ENCODE data around the gene MYBBP1A. TPM values are rescaled to one million over a fixed set of nuclear protein-coding genes. Genes with fewer than 3 reads are reported as not detected.

MYBBP1A gene
- polyA plus RNA-seq, 3 donors = 4.2 to 22.3 (median 5.3) TPM

DNA sequence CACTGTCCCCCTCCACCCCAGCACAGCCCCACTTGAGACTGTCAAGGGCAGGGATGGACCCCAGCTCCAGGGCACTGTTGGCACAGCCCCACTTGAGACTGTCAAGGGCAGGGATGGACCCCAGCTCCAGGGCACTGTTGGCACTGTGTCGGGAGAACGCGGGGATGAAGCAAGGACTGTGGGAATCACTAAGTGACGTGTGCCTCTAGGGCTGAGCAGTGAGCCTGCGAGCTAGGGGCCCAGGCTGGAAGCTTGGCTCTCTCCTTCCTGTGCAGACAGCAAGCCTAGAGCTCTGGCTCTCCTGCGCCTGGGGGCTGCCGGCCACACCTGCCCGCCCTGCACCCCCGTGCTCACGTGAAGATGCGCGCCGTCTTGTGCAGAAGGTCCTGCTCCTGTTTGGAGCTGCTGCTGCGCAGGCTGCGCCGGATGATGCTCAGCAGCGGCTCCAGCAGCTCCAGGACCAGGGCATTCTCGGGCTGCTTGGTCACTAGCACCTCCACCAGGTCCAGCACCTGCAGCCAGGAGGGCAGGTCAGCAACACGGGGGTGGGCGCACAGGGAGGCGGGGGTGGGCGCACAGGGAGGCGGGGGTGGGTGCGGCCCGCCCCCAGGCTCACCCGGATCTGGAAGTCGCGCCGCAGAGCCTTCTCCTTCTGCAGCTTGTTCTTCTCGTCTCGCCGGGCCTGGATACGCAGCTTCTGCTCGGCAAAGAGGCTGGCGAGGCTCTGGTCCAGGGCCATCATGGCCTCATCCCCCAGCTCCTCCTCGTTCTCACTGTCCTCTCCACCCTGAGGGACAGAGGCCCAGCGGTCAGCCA lies 10.8 kb downstream of the MYBBP1A start:
- H3K36me3 ChIP-seq (replicated peaks in 1 of 2; ENCODE audit: control insufficient read depth in 1 of 2, insufficient read depth in 2 of 2, low read length in 2 of 2) = peaks cover 81 to 90% of the 10 kb centered on the region in 2 donors
- H3K9ac ChIP-seq (ENCODE audit: insufficient read depth, low read length, poor library complexity, severe bottlenecking) = no peak overlapping the region
- Mint-ChIP-seq H3K27ac (peak overlapping the region in 1 of 7 donors; percentile 33), H3K27me3 (ENCODE audit: low read depth in 3 of 3) (peaks cover 0 to 6% (median 3%) of the 10 kb centered on the region in 3 donors), H3K4me3 (no peak overlapping the region), H3K4me1 (no peaks in the 10 kb centered on the region), H3K9me3 (no peaks in the 10 kb centered on the region), H3K36me3 (peaks cover 55 to 95% of the 10 kb centered on the region in 2 donors)
- WGBS (ENCODE audit: insufficient coverage) = 97% methylated on average over 36 of the region's 37 CpGs
- no peaks in the 10 kb centered on the region for H3K27me3 ChIP-seq (ENCODE audit: control insufficient read depth in 2 of 2, insufficient read depth in 2 of 2, low read length in 2 of 2)
- no peak overlapping the region for H2AFZ ChIP-seq (ENCODE audit: insufficient read depth, low read depth, low read length, poor library complexity, severe bottlenecking)
- TF ChIP-seq, protein P1, sequence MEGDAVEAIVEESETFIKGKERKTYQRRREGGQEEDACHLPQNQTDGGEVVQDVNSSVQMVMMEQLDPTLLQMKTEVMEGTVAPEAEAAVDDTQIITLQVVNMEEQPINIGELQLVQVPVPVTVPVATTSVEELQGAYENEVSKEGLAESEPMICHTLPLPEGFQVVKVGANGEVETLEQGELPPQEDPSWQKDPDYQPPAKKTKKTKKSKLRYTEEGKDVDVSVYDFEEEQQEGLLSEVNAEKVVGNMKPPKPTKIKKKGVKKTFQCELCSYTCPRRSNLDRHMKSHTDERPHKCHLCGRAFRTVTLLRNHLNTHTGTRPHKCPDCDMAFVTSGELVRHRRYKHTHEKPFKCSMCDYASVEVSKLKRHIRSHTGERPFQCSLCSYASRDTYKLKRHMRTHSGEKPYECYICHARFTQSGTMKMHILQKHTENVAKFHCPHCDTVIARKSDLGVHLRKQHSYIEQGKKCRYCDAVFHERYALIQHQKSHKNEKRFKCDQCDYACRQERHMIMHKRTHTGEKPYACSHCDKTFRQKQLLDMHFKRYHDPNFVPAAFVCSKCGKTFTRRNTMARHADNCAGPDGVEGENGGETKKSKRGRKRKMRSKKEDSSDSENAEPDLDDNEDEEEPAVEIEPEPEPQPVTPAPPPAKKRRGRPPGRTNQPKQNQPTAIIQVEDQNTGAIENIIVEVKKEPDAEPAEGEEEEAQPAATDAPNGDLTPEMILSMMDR (IDR thresholded peaks at IDR 0.05) = no peak
- no peaks in the 10 kb centered on the region for H4K20me1 ChIP-seq (ENCODE audit: insufficient read depth, low read length)
- no peaks in the 10 kb centered on the region for H3K9me3 ChIP-seq (replicated peaks in 1 of 2; ENCODE audit: control insufficient read depth in 1 of 2, insufficient read depth in 1 of 2, low read length in 2 of 2)
- H3K79me2 ChIP-seq (ENCODE audit: insufficient read depth, low read length) = no peaks in the 10 kb centered on the region
- H3K27ac ChIP-seq (ENCODE audit: low read depth in 1 of 2, low read length in 2 of 2) = no peak overlapping the region
- intact Hi-C loops (cut with micrococcal nuclease) = no loop called here
- no peak overlapping the region for H3K4me3 ChIP-seq (replicated peaks in 1 of 3; ENCODE audit: low read depth in 2 of 3, low read length in 3 of 3)
- no peak for DNase-seq
- H3K4me1 ChIP-seq (ENCODE audit: control insufficient read depth in 1 of 2, insufficient read depth in 2 of 2, low read length in 2 of 2) = no peaks in the 10 kb centered on the region
- no peak overlapping the region for H3K4me2 ChIP-seq (replicated peaks; ENCODE audit: extremely low read depth, low read length, poor library complexity, severe bottlenecking)

DNA sequence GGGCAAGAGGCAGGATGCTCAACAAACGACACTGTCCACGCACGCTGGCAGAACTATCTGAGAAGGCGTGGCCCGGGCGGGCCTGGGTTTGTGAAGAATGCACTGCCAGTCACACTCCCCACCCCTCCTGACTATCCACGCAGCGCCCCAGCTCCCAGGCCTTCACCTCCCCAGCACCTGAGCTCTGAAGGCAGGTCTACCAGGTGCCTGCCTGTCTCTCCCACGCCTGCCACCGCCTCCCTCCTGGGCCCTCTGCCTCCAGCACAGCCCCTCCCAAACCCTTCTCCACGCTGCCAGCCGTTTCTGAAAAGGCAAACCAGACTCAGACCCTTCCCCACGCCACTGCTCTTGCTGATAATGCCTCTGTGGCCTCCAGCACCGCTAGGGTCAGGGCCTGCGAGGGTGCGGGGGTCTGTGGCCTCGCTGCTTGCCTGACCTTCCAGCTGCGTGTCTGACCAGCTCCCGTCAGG lies 11.6 kb downstream of the MYBBP1A start:
- H3K4me1 ChIP-seq (ENCODE audit: control insufficient read depth in 1 of 2, insufficient read depth in 2 of 2, low read length in 2 of 2) = no peaks in the 10 kb centered on the region
- peak overlapping the region in 1 of 7 donors; percentile 18 for H3K27ac Mint-ChIP-seq

More for the DNA sequence above, 11.6 kb downstream of the MYBBP1A start:
- no peaks in the 10 kb centered on the region for H4K20me1 ChIP-seq (ENCODE audit: insufficient read depth, low read length)
- Mint-ChIP-seq H3K36me3 (peaks cover 58 to 95% of the 10 kb centered on the region in 2 donors), H3K9me3 (no peaks in the 10 kb centered on the region), H3K4me3 (no peak overlapping the region), H3K4me1 (no peaks in the 10 kb centered on the region), H3K27me3 (ENCODE audit: low read depth in 3 of 3) (peaks cover 0 to 6% (median 0%) of the 10 kb centered on the region in 3 donors)
- no peak overlapping the region for H2AFZ ChIP-seq (ENCODE audit: insufficient read depth, low read depth, low read length, poor library complexity, severe bottlenecking)
- TF ChIP-seq, protein P1 (IDR thresholded peaks at IDR 0.05) = no peak
- no peak overlapping the region for H3K4me3 ChIP-seq (replicated peaks in 1 of 3; ENCODE audit: low read depth in 2 of 3, low read length in 3 of 3)
- intact Hi-C loops (cut with micrococcal nuclease) = no loop called here
- H3K36me3 ChIP-seq (replicated peaks in 1 of 2; ENCODE audit: control insufficient read depth in 1 of 2, insufficient read depth in 2 of 2, low read length in 2 of 2) = peaks cover 81 to 90% of the 10 kb centered on the region in 2 donors
- H3K79me2 ChIP-seq (ENCODE audit: insufficient read depth, low read length) = no peaks in the 10 kb centered on the region
- no peaks in the 10 kb centered on the region for H3K9me3 ChIP-seq (replicated peaks in 1 of 2; ENCODE audit: control insufficient read depth in 1 of 2, insufficient read depth in 1 of 2, low read length in 2 of 2)
- no peak overlapping the region for H3K9ac ChIP-seq (ENCODE audit: insufficient read depth, low read length, poor library complexity, severe bottlenecking)
- no peak overlapping the region for H3K4me2 ChIP-seq (replicated peaks; ENCODE audit: extremely low read depth, low read length, poor library complexity, severe bottlenecking)
- no peaks in the 10 kb centered on the region for H3K27me3 ChIP-seq (ENCODE audit: control insufficient read depth in 2 of 2, insufficient read depth in 2 of 2, low read length in 2 of 2)
- H3K27ac ChIP-seq (ENCODE audit: low read depth in 1 of 2, low read length in 2 of 2) = no peak overlapping the region
- 87% methylated on average over 13 of the region's 19 CpGs for WGBS (ENCODE audit: insufficient coverage)
- no peak for DNase-seq
